CD1c-positive myeloid dendritic cell (primary cell): ENCODE measurements around the gene CNTNAP2.

Source experiments
- DNase-seq: peaks from one replicate; pipeline ENCODE4 v3.0.0-alpha.2; 2016; ENCODE audit errors: extremely low spot score

The CNTNAP2 gene

DNA sequence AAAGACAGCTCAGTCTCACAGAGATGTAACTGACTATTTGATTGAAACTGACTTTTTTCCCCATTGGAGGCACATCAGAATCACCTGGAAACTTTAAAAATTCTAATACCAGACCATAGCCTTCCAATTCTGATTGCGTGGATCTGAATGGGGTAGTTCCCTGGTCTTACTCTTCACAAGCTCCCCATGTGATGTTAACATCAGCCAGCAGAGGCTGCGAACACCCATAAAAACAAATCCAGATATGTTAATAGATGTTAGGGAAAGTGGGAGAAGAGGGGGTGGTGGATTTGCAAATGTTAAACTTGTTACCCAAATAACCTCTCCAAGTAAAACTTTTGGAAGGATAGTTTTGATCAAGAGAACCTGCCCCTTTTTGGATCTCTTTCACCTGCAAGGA lies 1133.4 kb downstream of the CNTNAP2 start:
- no peak for DNase-seq

DNA sequence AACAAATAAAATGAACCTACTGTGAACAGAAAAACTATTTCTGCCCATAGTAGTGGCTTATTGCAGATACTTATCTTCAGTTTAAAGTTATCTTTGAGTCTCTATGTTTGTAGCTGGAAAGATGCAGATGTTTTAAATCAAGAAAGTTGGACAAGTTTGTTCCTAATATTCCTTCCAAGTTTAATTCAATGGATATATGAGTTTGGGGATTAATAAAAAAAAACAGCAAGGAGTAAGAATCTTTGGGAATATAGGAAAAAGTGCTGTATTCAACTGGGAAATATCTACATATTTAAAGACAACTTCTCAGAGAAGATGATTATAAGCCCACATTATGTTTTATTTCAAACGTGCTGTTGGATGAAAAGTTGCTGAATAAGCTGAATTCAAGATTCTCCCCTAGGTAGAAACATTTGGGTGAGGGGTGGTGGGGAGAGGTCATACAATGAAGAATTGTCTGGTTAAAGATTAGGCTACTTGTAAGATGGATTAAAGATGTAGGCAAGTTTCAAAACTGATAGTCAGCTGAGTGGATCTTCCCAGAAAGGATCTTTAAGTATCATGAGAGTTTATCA lies 1135.2 kb downstream of the CNTNAP2 start:
- DNase-seq, result no peak

DNA sequence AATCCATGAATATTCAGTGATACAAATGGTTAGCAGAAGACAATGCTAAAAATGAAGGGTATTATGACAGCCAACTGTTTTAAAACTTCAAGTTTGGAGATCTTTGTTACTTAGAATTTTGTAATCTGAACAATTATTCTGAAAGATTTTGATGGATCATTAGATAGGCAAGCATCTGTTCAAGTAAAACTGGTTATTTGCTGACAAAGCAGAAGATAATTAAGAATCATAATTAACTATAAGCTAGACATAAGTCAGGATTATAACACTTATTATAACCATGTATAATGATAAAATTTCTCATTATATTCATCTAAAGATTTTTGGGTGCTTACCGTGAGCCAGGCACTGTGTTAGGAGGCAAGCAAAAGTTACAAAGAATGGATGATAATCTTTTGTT lies 1145.1 kb downstream of the CNTNAP2 start:
- DNase-seq, result no peak

DNA sequence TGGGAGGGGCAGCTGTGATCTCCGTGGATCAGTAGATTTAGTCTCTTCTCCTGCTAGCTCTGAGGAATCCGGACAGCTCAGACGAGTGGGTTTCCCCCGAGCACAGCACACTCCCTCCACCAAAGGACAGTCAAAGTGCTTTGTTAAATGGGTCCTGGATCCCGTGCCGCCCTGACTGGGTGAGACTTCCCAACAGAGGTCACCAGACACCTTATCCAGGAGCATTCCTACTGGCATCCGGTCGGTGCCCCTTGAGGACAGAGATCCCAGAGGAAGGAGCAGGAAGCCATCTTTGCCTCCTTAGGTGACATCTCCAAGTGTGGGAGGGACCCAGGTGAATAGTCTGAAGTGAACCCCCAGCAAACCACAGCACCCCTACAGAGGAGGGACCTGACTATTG lies 1148.9 kb downstream of the CNTNAP2 start:
- no peak for DNase-seq

DNA sequence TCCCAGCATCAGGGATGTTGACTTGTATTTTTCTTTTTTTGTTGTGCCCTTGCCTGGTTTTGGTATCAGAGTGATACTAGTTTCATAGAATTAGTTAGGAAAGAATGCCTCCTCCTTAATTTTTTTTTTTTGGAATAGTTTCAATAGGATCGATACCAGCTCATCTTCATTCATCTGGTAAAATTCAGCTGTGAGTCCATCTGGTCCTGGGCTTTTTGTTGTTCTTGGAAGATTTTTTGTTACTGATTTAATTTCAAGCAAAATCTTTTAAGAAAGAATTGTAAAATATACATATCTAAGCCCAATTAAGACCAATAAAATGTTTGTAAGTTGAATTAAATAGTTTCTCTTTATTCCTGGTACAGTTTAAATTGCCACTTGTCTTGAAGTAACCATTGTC lies 1159.5 kb downstream of the CNTNAP2 start:
- DNase-seq, result no peak

DNA sequence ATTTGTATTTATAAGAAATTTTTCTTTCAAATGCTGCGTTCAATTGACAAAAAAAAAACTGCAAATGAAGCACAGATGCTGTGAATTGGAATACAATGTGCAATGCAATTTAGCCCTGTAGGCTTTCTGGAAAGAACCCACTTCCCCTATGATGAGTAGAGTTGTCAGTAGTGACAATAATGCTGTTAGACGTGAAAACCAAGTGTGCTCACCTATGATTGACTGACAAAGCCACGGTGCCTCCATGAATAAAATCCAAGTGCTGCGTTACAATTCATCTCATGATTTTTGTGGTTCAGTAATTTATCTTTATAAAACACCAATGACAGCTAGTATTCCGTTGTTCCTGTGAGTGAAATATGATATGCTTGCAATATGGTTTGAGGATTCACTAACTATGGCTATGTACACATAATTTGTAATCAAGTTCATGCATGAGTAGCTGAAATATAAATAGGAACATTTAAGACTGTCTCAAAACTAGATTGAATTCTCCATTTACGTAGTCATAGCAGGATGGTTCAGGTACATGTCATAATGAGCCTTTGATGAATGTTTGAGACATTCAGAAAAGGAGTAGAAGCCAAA lies 1160.3 kb downstream of the CNTNAP2 start:
- no peak for DNase-seq

DNA sequence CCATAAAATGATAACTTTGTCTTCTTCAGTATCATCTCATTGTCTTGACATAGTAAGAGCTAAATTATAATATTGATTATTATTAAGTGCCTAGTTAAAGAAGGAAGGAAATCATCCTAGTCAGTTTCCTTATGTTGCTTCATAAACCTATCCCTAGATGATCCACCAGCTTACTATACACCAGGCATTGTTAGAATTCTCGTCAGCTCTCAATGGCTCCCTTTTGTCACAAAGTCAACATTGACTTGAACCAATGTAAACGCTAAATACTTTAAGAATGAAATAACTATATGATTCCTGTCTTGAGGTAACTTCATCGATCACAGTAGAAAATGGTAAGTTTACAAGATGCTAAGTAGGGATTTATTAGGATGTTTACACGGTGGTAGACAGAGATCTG lies 1162.9 kb downstream of the CNTNAP2 start:
- no peak for DNase-seq

DNA sequence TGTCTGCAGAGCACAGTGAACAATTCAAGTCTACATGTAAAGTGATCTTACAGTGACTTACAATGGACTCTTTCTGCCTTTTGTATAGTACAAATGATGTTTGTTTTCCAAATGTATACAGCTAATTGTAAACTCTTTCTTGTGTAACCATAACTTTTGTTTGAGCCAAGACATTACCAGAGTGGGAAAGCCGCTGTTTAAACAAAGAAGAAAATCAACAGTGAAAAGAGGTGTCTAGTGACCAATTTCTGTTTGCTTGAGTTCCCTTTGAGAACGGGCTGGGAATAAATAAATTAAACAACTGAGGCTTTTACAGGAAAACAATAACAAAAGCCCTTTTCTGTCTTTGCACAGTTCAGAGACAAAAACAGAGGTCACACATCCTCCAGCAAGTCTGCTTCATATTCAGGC lies 1163.4 kb downstream of the CNTNAP2 start:
- no peak for DNase-seq

DNA sequence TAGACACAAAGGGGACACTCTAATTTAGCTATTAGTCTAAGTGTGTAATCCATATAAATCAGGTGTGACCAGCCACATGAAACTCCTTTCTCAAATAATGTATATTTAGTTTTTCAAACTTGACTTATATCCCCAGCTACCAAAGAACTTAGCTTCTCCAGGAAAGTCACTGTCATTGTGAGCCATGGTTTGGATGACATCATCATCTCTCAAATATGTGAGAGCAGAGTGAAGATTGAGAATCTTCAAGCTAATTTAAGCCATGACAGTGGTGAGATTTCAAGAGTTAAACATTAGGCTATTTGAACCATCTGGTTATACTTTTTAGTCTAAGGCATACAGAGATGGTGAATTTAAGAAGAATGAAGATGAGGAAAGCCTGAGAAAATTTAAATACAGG lies 1165.6 kb downstream of the CNTNAP2 start:
- no peak for DNase-seq

DNA sequence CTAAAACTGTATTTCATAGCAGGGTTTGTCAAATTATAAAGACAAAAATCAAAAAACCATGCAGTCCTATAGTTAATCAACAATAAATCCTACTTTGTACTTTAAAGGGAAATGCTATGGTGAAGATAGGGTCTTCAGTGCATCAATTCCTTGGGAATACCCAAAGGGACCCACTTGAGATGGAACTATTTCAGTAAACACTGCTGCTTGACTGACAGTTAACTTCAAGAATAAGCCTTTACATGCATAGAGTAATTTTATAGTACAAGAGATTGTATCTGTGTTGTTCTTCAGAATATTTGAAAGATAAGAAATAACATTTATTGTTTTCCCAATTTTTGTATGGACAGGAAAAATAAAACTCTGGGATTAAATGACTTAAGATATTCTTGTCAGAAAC lies 1179.6 kb downstream of the CNTNAP2 start:
- no peak for DNase-seq

DNA sequence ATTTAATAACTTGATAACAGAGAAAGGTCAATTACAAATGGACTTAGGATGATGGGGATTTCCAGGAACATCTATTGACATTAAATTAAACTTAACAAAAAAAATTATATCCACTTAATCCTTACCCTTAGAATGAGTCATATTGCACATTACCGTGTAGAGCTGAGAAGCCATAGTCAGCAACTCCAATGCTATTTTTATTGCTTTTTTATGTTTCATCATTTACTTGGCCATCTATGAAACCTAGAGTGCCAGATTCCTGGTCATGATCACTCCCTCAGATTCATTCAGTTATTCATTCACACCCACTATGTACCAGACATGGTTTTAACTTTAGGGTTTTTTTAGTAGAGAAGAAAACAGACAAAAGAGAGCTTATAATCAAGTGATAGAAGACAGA lies 1180.4 kb downstream of the CNTNAP2 start:
- no peak for DNase-seq

DNA sequence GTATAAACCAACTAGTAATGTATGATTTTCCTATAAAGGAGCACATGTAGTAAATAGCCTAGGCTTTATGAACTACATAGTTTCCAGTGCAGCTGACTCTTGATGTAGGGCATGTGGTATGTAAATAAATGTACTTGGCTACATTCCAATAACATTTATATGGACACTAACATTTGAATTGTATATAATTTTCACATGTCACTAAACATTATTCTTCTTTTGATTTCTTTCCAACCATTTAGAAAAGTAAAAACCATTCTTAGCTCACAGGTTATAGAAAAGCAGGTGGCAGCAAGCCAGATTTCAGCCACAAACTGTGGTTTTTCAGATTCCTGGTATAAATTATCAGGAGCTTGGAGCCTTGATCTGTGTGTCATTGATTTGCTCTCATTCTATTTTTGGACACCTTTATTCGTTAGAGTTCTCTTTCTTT lies 1182.0 kb downstream of the CNTNAP2 start:
- DNase-seq, result no peak

DNA sequence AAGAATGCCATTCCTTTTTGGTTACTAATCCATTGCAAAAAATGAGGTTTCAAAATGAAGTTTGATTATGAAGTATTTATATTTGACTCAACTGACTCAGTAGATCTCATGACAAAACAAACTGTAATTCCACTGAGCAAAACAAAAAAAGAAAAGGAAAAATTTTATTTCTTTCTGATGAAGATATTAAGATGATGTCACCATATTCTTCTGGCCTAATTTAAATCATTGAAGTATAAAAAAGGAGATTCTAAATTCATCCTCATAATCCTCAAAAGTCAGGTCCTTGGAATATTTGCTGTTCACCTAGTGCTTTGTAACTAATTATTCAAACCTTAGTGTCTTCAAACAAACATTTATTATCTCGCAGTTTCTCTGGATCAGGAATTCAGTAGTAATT lies 1183.7 kb downstream of the CNTNAP2 start:
- no peak for DNase-seq

DNA sequence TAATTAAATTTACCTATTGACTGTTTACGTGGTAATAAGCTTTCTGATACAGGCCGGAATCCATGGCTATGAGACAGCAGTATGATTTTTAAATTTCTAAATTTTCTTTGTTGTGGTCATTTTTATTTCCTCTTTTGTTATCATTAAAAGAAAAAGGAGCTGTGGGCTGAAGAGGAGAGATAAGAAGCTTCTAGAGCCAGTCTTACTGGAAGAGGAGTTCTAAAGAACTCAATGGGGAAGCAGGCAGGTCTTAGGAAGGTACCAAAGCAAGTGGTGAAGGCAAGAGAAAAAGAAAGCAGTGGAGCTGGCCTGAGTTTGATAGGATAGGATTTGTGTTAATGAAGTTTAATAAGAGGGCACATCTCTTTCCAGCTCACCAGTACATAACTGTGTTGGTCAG lies 1187.8 kb downstream of the CNTNAP2 start:
- no peak for DNase-seq

DNA sequence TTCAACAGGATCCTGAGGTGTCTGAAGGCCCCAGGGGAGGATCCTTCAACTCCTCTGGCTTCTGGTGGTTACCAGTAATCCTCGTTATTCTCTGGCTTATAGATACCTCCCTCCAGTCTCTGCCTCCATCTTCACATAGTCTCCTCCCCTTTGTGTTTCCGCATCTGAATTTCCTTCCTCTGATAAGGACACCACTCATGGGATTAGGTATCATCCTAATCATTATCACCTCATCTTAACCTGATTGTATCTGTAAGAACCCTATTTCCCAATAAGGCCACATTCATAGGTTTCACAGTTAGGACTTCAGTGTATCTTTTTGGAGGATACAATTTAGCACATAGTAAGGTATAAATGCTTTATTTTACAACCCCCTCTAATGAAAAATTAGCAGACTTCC lies 1189.2 kb downstream of the CNTNAP2 start:
- no peak for DNase-seq

DNA sequence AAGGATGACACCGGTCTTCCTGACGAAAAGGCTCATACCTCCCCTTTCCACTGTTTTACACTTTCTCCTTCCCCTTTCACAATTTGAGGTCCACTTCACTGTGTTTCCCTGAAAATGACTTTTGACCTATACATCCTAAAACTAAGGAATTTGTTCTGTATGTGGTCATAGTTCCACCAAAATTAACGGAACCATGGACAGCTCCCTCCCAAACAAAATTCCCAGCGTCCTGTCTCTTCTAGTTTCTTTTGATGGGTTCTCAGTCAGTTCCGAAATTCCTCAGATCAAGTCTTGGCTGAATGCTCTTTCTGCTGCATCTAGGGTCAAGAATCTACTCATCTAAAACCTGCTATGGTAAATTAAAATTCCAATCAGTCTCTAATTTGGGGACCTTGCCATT lies 1191.9 kb downstream of the CNTNAP2 start:
- no peak for DNase-seq

DNA sequence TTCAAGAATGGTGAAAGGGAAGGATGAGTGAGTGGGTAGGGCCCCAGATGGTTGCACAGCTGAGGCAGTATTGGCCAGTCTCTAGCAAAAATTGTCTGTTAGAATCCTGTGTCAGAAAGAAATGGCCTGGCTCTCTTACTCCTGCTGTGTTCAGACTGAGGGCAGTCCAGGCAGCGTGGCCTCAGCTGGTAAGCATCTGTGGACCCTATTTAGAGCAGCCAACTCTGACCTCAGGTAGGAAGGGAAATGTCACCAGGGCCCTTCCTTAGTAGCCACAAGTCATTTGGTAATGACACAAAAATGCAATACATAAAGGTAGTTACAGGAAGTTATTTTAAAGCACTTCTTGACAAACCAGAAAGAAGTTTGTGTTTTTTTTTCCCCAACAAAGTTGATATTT lies 1194.7 kb downstream of the CNTNAP2 start:
- no peak for DNase-seq

DNA sequence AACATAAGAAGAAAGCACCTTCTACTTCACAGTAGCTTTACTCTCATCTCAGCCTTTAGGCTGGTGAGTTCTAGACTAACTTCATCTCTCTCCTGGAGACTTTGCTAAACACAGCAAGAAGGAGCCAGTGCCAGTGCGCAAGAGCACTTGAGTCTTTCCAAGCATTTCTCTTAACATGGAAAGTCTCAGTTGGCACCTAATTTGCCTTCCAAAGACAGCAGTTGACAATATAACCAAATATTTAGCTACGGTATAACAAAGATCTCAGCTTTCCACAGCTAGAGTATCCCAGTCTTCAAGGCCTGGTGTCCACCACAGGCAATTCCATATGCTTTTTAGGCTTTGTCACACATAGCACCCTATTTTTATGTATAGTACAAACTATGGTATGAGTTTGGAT lies 1204.9 kb downstream of the CNTNAP2 start:
- DNase-seq, result no peak

DNA sequence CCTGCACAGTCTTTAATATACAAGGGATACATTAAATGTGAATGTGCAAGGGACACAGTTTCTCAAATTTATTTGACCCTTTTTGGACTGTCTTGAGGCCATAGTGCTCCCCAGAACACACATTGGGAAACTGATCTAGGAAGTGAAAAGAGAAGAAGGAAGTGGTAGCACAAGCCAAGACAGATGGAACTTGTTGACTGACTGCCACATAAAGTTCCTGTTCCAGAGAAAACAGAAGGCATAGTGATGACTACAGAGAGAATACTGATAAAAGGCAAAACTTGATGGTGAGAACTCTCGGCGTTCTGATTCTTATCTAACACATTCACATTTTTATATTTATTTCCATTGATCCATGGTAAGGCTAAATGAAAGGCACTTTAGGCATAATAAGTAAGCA lies 1216.4 kb downstream of the CNTNAP2 start:
- no peak for DNase-seq

DNA sequence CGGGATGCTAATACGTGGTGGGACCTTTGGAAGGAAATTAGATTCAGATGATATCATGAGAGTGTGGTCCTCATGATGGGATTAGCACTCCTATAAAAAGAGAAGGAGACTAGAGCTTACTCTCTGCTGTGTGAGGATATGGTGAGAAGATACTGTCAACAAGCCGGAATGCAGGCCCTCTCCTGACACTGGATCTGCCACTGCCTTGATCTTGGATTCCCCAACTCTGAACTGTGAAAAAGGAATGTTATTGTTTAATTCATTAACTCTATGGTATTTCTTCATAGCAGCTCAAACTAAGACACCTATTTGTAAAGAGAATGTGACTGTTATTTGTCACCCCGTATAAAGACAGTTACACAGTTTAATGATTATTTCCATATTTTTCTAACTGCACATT lies 1246.5 kb downstream of the CNTNAP2 start:
- no peak for DNase-seq

DNA sequence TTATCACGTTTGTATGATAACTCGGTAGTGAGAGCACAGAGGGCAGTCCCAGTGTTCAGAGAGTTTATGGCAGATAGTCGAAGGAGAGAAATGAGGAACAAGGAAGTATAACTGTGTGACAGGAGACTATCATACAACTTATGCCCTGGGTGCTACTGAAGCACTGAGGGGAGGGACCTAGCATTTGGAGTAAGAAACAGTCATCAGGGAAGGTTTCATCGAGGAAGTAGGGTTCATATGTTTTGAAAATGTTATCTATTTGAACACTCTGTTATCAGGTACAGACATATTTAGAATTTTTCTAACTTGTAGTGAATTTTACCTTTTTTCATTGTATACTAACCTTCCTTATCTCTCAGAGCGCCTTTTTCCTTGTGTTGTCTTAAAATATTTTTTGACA lies 1259.6 kb downstream of the CNTNAP2 start:
- DNase-seq, result no peak

DNA sequence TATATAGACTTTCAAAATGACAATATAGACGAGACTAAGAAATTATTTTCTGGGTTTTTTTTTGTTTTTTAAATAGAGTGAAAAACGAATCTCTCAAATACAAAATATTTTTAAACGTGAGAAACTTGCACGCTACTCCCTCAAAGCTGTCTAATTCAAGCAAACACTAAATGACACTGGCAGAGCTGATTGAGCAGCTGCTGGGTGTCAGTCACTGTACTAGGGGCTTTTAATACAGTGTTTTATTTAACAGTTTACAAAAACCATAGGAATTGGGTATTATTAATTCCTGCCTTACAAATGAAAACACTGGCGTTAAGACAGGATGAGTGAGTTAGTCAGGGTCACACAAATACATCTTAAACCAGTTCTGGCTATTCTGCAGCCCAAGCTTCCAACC lies 1264.3 kb downstream of the CNTNAP2 start:
- no peak for DNase-seq

DNA sequence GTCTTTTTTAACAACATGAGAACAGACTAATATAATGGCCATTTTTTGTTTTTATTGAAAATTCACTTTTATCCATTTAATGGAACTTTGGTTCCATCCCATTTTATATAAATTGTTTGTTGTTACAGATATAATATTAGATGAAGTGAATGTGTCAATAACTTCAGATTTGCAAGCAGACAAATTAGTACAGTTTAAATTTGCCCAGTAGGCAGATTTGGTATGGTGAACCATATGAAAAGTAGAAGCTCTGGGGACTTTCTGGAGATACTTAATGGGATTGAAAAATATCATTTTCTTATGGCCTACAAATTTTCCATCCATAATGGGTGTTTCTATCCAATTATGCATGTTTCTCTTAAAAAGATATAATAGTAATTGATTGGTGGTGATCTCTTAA lies 1277.7 kb downstream of the CNTNAP2 start:
- DNase-seq, result no peak

DNA sequence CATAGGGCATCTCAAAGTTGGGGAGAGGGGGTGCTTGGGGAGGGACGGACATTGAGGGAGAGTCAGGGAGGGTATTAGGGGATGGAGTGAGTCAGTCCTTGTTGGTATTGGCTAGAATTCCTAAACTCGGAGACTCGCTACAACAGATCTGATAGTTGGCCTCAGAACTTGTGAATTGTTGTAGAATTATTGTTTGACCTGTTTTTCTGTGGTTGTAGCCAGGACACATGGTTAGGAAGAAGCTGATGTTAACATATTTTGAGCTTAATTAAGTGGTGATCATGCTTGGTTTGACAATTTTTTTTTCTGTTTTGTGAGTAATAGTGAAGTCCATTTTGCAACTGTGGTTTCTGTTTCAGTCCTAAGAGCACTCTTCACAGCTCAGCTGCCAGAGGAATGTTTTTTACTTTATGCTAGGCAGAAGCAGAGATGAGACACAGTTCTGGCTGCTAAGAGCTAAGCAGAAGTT lies 1283.7 kb downstream of the CNTNAP2 start:
- DNase-seq, result no peak
